Smooth muscle cell of the pulmonary artery (primary cell): Measurements from ENCODE around the gene ZNF24. TPM values are rescaled to one million over a fixed set of nuclear protein-coding genes. Genes with fewer than 3 reads are reported as not detected.

Experiments used
- total RNA-seq: library from RNA; depleted of rRNA; stranded (reverse); fragments of >200 nt; gene quantifications from 2 replicates; pipeline ENCODE4 v1.2.3, GENCODE V29; 2014

Gene ZNF24
- 22.3 and 26.8 TPM in 2 replicates for total RNA-seq

DNA sequence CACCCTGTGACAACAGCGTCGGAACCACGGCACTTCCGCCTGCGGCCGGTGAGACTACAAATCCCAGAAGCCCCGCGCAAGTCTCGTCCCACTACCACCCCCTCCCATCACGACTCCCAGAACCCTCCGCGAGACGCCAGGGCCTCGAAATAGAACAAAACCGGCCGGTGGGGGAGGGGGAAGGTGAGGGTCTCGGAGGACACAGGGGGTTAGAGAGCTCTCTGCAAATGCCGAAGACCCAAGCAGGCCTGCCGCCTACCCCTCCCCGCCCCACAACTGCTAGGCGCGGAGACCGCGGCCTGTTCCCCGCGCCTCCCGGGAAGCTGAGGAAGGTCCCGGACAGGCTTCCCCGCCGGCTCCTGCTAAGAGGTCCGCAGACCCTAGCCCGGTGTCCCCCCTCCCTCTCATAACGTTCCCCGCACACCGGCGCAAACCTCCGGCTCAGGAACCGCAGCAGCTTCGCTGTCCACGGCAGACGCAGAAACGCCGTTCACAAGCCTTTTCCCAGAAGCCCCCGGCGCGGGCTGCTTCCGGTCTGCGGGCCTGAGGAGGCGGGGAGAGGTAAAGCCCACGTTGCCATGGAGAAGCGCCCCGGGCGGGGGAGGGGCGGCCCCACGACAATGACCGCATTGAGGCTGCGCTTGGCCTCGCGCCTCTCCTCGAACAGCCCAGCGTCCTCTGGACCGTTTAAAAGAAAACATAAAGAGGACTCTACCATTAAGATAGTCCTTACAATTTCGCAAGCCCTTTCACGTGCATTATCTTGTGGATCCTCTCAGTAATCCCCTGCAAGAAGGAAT, at the start of gene ZNF24:
ZNF24 (minus strand) TSS at position 485 of the 800 bp plus-strand sequence. CDS start 3,770 bp downstream, outside the sequence.

DNA sequence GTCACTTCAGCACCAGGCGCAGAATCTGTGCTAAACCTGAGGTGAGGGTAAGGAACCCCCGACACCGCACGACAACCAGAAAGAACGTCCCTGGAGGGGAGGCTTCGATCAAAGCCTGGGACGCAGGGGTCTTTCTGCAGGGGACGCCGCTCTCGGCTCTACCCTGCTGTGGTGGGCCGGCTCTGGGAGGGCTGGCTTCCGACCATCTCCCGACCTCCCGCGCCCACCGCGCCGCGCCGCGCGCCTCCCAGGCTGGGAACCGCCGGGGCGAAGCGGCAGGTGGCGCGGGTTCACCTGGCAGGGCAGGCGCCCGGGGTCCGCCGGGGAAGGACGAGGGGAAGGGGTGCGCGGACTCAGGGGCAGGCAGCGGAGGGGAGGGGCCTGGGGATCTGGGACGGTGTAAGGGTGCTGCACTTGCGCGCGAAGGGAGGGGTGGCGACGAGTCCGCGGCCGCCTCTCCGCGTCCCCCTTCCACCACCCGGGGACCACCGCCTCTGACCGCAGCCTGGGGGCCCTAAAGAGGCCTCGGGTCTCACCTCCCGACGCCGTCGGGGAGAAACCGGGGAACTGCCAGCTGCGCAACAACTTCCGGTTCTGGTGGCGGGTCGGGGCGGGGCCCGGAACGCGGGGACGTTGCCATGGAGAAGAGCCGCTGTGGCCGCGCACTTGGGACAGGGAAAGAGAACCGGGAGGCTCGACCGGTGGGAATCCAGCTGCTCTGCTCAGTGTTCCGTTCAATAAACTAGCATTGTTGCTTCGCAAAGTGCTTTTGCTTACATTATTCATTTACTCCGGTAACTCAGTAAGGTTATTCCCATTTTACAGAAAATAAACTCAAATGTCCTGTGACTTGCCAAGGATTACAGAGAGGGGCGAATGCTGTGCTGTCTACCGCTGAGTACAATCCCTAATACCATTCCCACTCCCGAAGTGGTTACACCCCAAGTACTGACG, 32.8 kb upstream of the ZNF24 start, which contains the start of gene ZNF396:
ZNF396 (minus strand) TSS at position 596 of the 954 bp plus-strand sequence. CDS start 3,045 bp downstream, outside the sequence.

DNA sequence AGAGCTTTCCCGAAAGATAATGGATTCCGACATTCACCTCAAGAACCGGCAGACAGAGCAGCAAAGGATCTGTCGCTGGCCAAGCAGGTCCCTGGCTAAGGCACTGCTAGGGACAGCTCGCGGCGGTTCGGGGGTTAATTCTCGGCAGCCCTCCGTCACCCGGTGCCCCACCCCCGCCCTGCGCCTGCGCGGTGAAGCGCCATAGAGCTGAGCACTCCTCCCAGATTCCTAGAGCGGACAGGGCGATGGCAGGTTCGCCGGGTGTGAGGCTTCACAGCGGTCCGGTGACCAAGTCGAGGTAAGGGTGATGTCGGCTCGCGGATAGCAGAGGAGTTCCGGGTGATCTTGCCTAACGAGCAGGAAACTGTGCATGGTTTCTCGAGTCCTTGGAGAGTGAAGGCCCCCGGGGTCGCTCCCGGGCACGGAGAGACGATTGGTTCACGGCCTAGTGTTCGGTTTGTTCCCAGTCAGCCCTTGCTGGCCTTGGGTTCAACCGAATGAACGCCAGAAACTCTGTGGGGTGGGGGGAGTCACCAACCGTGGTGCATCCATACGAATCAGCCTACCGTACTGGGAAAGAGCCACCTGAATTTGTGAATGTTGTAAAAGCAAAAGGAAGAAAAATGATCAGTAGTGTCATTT, 54.0 kb downstream of the ZNF24 start, which contains the start of gene ZSCAN30:
ZSCAN30 (minus strand) TSS at position 136 of the 642 bp plus-strand sequence. CDS start 25,877 bp downstream, outside the sequence.

Other genes with a start within 250 kb of the ZNF24 start
- gene ZNF397, start 103.4 kb downstream of the ZNF24 start, total RNA-seq = 14.5 and 16.5 TPM in 2 replicates
- 20.7 and 21.9 TPM in 2 replicates for gene ZSCAN30, start 54.2 kb downstream of the ZNF24 start, total RNA-seq
- 1.9 and 3.5 TPM in 2 replicates for gene ZNF396, start 32.9 kb upstream of the ZNF24 start, total RNA-seq
- gene INO80C, start 153.5 kb upstream of the ZNF24 start, total RNA-seq = 2.7 and 6.5 TPM in 2 replicates
- gene GALNT1, start 237.3 kb upstream of the ZNF24 start, total RNA-seq = 89.1 and 363 TPM in 2 replicates